Activated T-helper 1 cell treated with anti-CD3 and anti-CD28 coated beads, Interleukin-12 subunit alpha, Interleukin-12 subunit beta, Interleukin-2, Interleukin-4 antibody, amounts not matched to agents 30 ng/mL and 10 ng/mL and 1 ng/mL, durations not matched to agents 14 hours and 24 hours and 36 hours (primary cell): ENCODE data around the gene DLX3. TPM values are rescaled to one million over a fixed set of nuclear protein-coding genes. Genes with fewer than 3 reads are reported as not detected.

Source experiments
- DNase-seq: peaks from one replicate; pipeline ENCODE4 v3.0.0; 2021; ENCODE audit warnings: low spot score
- H3K27ac Mint-ChIP-seq: one replicate; pipeline ENCODE4 v1.8.0; 2021; ENCODE audit warnings: mild to moderate bottlenecking, mixed read lengths
- H3K27me3 Mint-ChIP-seq: one replicate; pipeline ENCODE4 v1.8.0; 2022; ENCODE audit warnings: mild to moderate bottlenecking, moderate library complexity, mixed read lengths; ENCODE audit not compliant: insufficient read depth
- H3K36me3 Mint-ChIP-seq: one replicate; pipeline ENCODE4 v1.8.0; 2021; ENCODE audit warnings: low read depth, mixed read lengths
- H3K4me1 Mint-ChIP-seq: one replicate; pipeline ENCODE4 v1.8.0; 2021; ENCODE audit warnings: low read depth, mixed read lengths
- H3K4me3 Mint-ChIP-seq: one replicate; pipeline ENCODE4 v1.8.0; 2021; ENCODE audit warnings: mild to moderate bottlenecking, moderate library complexity, mixed read lengths
- H3K9me3 Mint-ChIP-seq: one replicate; pipeline ENCODE4 v1.8.0; 2021; ENCODE audit warnings: mixed read lengths
- intact Hi-C: fragments of 100-400 bp; cut with micrococcal nuclease; formaldehyde crosslinking; loops from one replicate; pipeline ENCODE4 v1.15.1; 2024
- total RNA-seq: library from RNA; stranded (reverse); gene quantifications from 2 replicates; pipeline ENCODE4 v1.2.3, GENCODE V29; 2022

DLX3 gene
- total RNA-seq, 1 donor from 2014 or later = not detected

- Mint-ChIP-seq H3K4me3 (no peak overlapping the region), H3K27ac (no peak overlapping the region), H3K4me1 (no peaks in the 10 kb centered on the region), H3K9me3 (no peaks in the 10 kb centered on the region), H3K27me3 (peaks cover 45% of the 10 kb centered on the region), H3K36me3 (no peaks in the 10 kb centered on the region)
- no peak for DNase-seq
- intact Hi-C loops = no loop called here
These were observed 9.6 kb downstream of the DLX3 start for GRCh38 chr17:49985310-49985990.

- Mint-ChIP-seq H3K27ac (no peak overlapping the region), H3K27me3 (peaks cover 42% of the 10 kb centered on the region), H3K36me3 (no peaks in the 10 kb centered on the region), H3K9me3 (no peaks in the 10 kb centered on the region), H3K4me1 (no peaks in the 10 kb centered on the region), H3K4me3 (no peak overlapping the region)
- DNase-seq = no peak
- intact Hi-C loops = no loop called here
These were observed 10.2 kb downstream of the DLX3 start for GRCh38 chr17:49984776-49985175.

GRCh38 chr17:49984283-49984682 is 10.7 kb downstream of the DLX3 start:
- H3K4me1 Mint-ChIP-seq = no peaks in the 10 kb centered on the region
- no peaks in the 10 kb centered on the region for H3K9me3 Mint-ChIP-seq
- H3K27me3 Mint-ChIP-seq = peaks cover 42% of the 10 kb centered on the region
- no peak for DNase-seq
- no peak overlapping the region for H3K27ac Mint-ChIP-seq
- intact Hi-C loops = no loop called here
- H3K36me3 Mint-ChIP-seq = no peaks in the 10 kb centered on the region
- H3K4me3 Mint-ChIP-seq = no peak overlapping the region

DNA sequence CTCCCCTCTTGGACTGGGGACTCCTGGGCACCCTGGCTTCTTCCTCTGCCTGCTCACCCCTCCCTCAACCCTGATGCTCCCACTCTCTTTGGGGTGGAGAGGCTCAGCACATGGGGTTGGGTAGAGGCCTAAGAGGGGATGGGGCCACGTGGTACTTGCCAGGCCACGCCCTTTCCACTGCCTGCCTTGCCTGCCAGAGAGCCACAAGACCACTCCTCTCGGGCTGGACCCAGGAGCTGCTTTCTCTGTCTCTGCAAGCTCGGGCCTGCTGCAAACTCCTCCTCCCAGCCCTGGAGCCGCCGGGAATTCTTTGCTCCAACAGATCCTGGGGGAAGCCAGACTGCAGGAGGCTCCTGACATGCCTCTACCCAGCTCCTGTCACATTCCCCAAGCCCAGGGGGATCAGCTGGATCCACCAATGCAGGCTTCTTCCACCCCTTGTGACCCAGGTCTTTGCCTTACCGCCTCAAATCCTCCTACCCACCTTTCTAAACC is 14.3 kb downstream of the DLX3 start:
- Mint-ChIP-seq H3K27me3 (peaks cover 33% of the 10 kb centered on the region), H3K27ac (no peak overlapping the region), H3K36me3 (no peaks in the 10 kb centered on the region), H3K4me1 (no peaks in the 10 kb centered on the region), H3K4me3 (no peak overlapping the region), H3K9me3 (no peaks in the 10 kb centered on the region)
- intact Hi-C loops = no loop called here
- no peak for DNase-seq

GRCh38 chr17:49979748-49980479 is 15.1 kb downstream of the DLX3 start:
- intact Hi-C loops = no loop called here
- DNase-seq = no peak
- H3K9me3 Mint-ChIP-seq = no peaks in the 10 kb centered on the region
- H3K27me3 Mint-ChIP-seq = peaks cover 37% of the 10 kb centered on the region
- no peaks in the 10 kb centered on the region for H3K4me1 Mint-ChIP-seq
- no peak overlapping the region for H3K4me3 Mint-ChIP-seq
- no peaks in the 10 kb centered on the region for H3K36me3 Mint-ChIP-seq
- no peak overlapping the region for H3K27ac Mint-ChIP-seq

GRCh38 chr17:49978501-49978900 is 16.5 kb downstream of the DLX3 start:
- intact Hi-C loops = no loop called here
- Mint-ChIP-seq H3K27me3 (peaks cover 51% of the 10 kb centered on the region), H3K4me1 (no peaks in the 10 kb centered on the region), H3K9me3 (no peaks in the 10 kb centered on the region), H3K4me3 (no peak overlapping the region), H3K36me3 (no peaks in the 10 kb centered on the region), H3K27ac (no peak overlapping the region)
- DNase-seq = no peak

- DNase-seq = no peak
- Mint-ChIP-seq H3K27me3 (peaks cover 58% of the 10 kb centered on the region), H3K4me1 (no peaks in the 10 kb centered on the region), H3K9me3 (no peaks in the 10 kb centered on the region), H3K4me3 (no peak overlapping the region), H3K27ac (no peak overlapping the region), H3K36me3 (no peaks in the 10 kb centered on the region)
- intact Hi-C loops = no loop called here
These were observed 17.3 kb downstream of the DLX3 start for GRCh38 chr17:49977463-49978389.

- Mint-ChIP-seq H3K4me1 (no peaks in the 10 kb centered on the region), H3K4me3 (no peak overlapping the region), H3K27ac (no peak overlapping the region), H3K9me3 (no peaks in the 10 kb centered on the region), H3K27me3 (peaks cover 59% of the 10 kb centered on the region), H3K36me3 (no peaks in the 10 kb centered on the region)
- intact Hi-C loops = no loop called here
- no peak for DNase-seq
These were observed 18.2 kb downstream of the DLX3 start for GRCh38 chr17:49976828-49977202.

- no peaks in the 10 kb centered on the region for H3K9me3 Mint-ChIP-seq
- no peaks in the 10 kb centered on the region for H3K4me1 Mint-ChIP-seq
- no peak for DNase-seq
- peaks cover 61% of the 10 kb centered on the region for H3K27me3 Mint-ChIP-seq
- no peak overlapping the region for H3K27ac Mint-ChIP-seq
- intact Hi-C loops = no loop called here
- H3K4me3 Mint-ChIP-seq = no peak overlapping the region
- H3K36me3 Mint-ChIP-seq = no peaks in the 10 kb centered on the region
These were observed 18.7 kb downstream of the DLX3 start for GRCh38 chr17:49976163-49976827.

- Mint-ChIP-seq H3K27ac (no peak overlapping the region), H3K27me3 (peaks cover 65% of the 10 kb centered on the region), H3K9me3 (no peaks in the 10 kb centered on the region), H3K36me3 (no peaks in the 10 kb centered on the region), H3K4me1 (peaks cover 3% of the 10 kb centered on the region), H3K4me3 (no peak overlapping the region)
- intact Hi-C loops = no loop called here
- no peak for DNase-seq
These were observed 19.5 kb downstream of the DLX3 start for GRCh38 chr17:49975531-49975930.

GRCh38 chr17:49973271-49973615 is 21.8 kb downstream of the DLX3 start:
- Mint-ChIP-seq H3K36me3 (peaks cover 2% of the 10 kb centered on the region), H3K4me3 (no peak overlapping the region), H3K4me1 (peaks cover 7% of the 10 kb centered on the region), H3K27me3 (peaks cover 72% of the 10 kb centered on the region), H3K27ac (no peak overlapping the region), H3K9me3 (no peaks in the 10 kb centered on the region)
- no peak for DNase-seq
- intact Hi-C loops = loop anchor here (5.0 kb wide), 1 partner anchor 476 kb away; the partner anchor contains the start of gene NGFR

DNA sequence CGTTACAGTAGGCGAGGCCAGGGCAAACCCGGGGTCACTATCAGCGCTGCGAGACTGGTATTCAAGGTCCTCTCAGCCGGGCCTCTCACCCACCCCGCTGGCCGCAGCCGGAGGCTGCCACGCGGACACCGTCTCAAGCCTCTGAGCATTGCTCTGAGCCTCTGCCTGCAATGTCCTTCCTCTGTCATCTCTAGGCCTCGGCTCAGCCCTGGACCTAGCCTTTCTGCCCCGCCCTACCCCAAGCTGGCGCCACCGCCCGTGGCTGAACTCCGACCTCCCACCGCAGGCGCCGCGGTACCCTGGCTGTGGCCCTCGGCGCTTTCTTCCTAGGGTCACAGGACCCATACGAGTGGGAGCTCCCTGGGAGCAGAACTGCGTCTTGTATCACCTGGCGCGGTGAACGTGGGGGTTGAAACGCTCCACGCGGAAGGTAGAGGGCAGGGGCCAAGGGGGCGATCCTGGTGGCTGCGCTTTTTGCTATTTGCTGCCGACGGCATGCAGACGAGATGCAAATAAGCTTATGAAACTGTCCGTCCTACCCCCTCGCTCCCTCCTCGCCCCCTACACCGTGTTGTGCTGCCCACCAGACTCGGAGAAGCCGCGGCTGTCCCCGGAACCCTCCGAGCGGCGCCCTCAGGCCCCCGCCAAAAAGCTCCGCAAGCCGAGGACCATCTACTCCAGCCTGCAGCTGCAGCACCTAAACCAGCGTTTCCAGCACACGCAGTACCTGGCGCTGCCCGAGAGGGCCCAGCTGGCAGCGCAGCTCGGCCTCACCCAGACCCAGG is 22.3 kb downstream of the DLX3 start:
- intact Hi-C loops = loop anchor here (5.0 kb wide), 1 partner anchor 475 kb away; the partner anchor contains the start of gene NGFR
- Mint-ChIP-seq H3K9me3 (no peaks in the 10 kb centered on the region), H3K27ac (no peak overlapping the region), H3K4me3 (no peak overlapping the region), H3K36me3 (peaks cover 2% of the 10 kb centered on the region), H3K4me1 (peaks cover 7% of the 10 kb centered on the region), H3K27me3 (peaks cover 77% of the 10 kb centered on the region)
- no peak for DNase-seq
